GM12864 (cell line): ENCODE measurements around the gene CACNA1D.

Experiments used
- DNase-seq: peaks from one replicate; pipeline ENCODE4 v3.0.0-alpha.2; 2011; ENCODE audit warnings: low read depth
- H3K4me3 ChIP-seq: 2 replicates; pipeline ENCODE4 v1.5.1; 2011; ENCODE audit warnings: mild to moderate bottlenecking, low read depth, low read length, control low read depth
- CTCF ChIP-seq: IDR thresholded peaks from 2 replicates; pipeline ENCODE4 v1.5.1; 2011; ENCODE audit warnings: low read depth, mild to moderate bottlenecking, moderate library complexity, low read length, control low read depth, inconsistent platforms; ENCODE audit errors: missing control alignments

Gene CACNA1D

GRCh38 chr3:53511246-53511645 is 16.8 kb downstream of the CACNA1D start:
- no peak for DNase-seq
- no peak overlapping the region for H3K4me3 ChIP-seq
- no peak for TF ChIP-seq CTCF

- DNase-seq = peak; percentile 5
- no peak overlapping the region for H3K4me3 ChIP-seq
- TF ChIP-seq CTCF = peak; percentile 42
These were observed 19.3 kb downstream of the CACNA1D start for GRCh38 chr3:53513556-53514190.

- no peak for TF ChIP-seq CTCF
- DNase-seq = no peak
- H3K4me3 ChIP-seq = no peak overlapping the region
These were observed 21.9 kb downstream of the CACNA1D start for GRCh38 chr3:53516339-53516738.

GRCh38 chr3:53518495-53518981 is 24.1 kb downstream of the CACNA1D start:
- TF ChIP-seq CTCF = no peak
- no peak for DNase-seq
- H3K4me3 ChIP-seq = no peak overlapping the region

GRCh38 chr3:53519065-53519709 is 24.8 kb downstream of the CACNA1D start:
- no peak for DNase-seq
- TF ChIP-seq CTCF = no peak
- H3K4me3 ChIP-seq = no peak overlapping the region

- no peak for DNase-seq
- H3K4me3 ChIP-seq = no peak overlapping the region
- no peak for TF ChIP-seq CTCF
These were observed 28.9 kb downstream of the CACNA1D start for GRCh38 chr3:53523346-53523745.

- no peak for DNase-seq
- no peak for TF ChIP-seq CTCF
- H3K4me3 ChIP-seq = no peak overlapping the region
These were observed 30.2 kb downstream of the CACNA1D start for GRCh38 chr3:53524566-53524965.
